NCI-H2196 (cell line): ENCODE data around the gene MBOAT7.
"Not testable (repeated sequence)": the region's sequence is repeated elsewhere in the genome, so short reads cannot be mapped to it uniquely, and the experiment has no call there.

Experiments used
- DNase-seq: peaks from one replicate; lab custom pipeline; 2025; ENCODE audit not compliant: unreplicated experiment; lab: John Stamatoyannopoulos, UW

Gene MBOAT7, protein sequence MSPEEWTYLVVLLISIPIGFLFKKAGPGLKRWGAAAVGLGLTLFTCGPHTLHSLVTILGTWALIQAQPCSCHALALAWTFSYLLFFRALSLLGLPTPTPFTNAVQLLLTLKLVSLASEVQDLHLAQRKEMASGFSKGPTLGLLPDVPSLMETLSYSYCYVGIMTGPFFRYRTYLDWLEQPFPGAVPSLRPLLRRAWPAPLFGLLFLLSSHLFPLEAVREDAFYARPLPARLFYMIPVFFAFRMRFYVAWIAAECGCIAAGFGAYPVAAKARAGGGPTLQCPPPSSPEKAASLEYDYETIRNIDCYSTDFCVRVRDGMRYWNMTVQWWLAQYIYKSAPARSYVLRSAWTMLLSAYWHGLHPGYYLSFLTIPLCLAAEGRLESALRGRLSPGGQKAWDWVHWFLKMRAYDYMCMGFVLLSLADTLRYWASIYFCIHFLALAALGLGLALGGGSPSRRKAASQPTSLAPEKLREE

DNA sequence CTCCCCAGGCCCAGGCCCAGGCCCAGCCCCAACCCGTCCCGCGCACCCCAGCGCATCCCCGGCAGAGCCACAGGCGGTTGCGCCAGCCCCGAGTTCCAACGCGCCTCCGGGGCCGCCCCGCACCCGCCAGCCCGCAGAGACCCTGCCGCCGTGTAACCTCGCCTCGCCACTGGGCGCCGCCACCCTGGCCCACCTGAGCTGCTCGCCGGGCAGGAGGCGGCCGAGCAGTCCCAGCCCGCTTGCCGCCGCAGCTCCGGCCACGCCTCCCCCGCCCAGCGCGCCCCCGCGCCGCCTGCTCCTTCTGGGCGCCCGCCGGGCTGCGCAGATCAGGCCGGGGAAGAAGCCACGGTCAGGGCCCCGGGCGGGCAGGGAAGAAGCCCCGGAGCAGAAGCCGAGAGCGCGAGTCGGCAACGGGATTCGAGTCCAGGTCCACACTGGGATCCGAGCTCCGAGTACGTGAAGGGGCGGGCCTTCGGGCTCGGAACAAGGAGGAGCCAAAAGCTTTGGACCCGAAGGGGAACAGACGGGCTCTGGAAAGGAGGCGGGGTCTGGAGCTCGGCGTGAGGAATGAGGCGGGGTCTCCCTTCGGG, at the start of gene MBOAT7:
MBOAT7 (minus strand) TSS at position 436 of the 590 bp plus-strand sequence. CDS start 1,072 bp downstream, outside the sequence.
- no peak for DNase-seq

DNA sequence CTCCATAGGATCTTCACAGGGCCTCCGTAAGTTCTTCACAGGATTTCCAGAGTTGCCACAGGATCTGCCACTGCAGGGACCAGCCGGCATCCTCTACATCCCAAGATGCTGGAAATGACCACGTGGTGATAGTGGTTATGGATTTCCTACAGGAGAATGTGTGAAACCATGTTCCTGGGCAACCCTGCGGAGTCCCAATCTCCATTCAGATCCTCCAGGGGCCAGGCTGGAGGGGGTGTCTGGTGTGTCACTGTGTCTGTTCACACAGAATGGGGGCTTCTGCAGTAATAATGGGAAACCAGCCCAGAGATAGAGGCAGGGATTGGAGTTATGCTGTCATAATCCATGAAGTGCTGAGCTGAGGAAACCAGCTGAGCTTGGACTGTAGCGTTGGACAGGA, 44.6 kb upstream of the MBOAT7 start:
- no peak for DNase-seq

DNA sequence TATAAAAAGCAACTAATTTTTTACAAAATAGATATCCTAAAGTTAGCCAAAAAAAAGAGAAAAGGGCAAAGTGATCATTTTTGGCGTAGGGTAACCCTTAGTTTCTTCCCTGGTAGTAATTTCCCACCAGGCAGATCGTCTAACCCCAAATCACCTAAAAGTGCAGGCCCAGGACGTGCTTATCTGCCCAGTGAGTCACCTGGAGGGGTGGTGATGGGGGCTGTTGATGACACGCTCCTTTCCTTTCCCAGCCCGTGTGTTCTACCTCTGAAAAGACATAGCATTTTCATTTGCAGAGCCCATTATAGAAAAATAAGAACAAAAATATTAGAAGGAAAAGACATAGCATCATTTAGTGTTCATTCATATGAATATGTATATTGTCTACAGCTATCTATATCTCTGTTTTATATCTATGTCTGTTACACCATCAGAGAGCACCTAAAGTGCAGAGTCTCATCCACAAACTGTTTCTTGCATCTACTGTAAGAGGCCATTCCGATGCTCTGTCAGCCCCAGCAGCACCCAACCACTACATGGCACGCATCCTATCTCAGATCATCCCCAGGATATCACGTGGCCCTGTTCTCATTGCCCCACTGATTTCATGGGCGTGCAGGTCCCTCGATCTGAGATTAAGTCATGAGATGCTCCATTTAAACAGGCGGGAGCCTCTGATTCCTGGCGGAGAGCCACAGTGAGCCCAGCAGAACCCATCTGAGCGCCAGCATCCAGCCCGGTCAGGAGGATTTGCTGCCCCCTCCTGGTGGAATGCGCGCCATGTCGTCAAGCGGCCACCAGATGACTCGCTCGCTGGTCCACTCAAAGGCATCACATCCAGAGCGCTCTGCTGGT, 41.9 kb upstream of the MBOAT7 start:
- DNase-seq = peak; percentile 92

DNA sequence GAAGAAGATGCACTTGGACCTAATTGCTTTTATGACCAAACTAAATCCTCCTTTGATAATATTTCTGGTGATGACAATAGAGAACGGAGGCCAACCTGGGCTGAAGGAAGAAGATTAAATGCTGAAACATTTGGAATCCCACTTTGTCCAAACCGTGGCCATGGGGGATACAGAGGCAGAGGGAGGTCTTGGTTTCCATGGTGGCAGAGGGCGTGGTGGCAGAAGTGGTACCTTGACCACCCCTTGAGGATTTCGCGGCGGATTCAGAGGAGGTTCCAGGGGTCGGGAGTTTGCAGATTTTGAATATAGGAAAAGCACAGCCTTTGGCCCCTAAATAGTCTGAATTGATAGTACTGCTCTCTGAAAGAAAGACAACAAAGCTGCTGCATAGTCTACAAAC, 40.7 kb upstream of the MBOAT7 start:
- no peak for DNase-seq

DNA sequence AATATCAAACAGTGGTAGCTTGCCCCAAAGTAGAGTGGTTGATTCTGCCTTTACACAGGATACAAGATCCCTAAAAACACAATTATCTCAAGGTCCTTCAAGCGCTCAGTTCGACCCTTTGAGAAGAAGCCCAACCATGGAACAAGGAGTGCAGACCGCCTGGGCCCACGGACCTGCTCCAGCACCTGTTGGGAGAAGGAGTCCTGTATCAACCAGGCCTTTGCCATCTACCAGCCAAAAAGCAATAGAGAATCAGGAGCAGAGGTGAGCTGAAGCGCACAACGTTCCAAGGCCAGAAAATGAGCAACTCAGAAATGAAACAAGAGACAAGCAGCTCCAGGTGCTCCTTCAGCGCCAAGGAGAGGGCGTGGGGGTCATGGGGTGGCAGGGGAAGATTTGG, 39.8 kb upstream of the MBOAT7 start:
- DNase-seq = no peak

DNA sequence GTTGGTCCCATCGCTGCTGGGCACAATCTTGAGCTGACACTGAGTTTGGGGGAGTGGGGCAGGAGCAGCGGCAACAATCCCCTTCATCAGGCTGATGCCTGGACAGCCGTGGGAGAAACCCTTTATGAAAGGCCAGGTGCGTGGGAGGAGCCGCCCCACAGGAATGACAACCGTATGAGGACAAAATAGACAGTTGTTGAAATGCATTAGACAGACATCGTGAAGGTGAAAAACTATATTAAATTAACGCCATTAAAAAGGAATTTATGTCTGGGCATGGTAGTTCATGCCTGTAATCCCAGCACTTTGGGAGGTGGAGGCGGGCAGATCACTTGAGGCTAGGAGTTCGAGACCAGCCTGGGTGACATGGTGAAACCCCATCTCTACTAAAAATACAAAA, 35.2 kb upstream of the MBOAT7 start:
- not testable (repeated sequence) for DNase-seq

DNA sequence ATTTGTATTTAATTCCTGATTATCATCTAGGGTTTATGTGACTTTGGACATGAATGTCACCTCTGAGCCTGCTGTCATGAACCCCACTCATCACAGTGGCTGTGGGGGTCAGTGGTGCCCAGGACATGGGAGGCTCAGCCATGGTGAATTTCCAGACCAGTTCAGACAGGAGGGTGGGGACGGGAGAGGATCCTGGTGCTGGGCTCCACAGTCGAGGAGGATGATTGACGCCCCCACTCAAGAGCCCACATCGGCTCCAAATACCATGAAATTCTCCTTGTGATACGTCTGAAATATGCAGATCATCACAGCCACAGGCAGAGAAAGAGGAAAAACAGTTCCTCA, 34.5 kb upstream of the MBOAT7 start:
- DNase-seq = not testable (repeated sequence)

DNA sequence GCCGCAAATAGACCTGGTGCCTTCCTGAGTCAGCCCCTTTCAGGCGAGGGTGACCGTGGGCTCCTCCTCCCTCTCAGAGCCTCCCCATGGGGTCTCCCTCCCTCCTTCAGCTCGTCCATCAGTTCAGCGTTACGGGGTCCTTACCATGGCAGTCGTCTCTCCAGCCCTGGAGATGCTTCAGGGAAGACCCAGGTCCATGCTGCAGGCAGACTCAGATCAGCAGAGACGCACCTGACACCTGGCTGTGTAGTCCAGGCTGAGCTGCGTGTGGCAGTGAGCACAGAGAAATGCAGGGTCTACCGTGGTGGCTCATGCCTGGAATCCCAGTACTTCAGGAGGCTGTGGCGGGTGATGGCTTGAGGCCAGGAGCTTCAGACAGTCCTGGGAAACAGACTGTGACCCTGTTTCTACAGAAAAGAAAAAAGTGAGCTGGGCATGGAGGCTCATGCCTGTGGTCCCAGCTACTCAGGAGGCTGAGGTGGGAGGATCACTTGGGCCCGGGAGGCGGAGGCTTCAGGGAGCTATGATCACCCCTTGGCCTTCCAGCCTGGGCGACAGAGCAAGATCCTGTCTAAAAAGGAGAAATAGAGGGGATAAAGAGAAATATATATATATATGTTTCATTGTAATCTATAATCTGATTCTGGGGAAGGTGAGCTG, 34.0 kb upstream of the MBOAT7 start:
- DNase-seq = not testable (repeated sequence)

DNA sequence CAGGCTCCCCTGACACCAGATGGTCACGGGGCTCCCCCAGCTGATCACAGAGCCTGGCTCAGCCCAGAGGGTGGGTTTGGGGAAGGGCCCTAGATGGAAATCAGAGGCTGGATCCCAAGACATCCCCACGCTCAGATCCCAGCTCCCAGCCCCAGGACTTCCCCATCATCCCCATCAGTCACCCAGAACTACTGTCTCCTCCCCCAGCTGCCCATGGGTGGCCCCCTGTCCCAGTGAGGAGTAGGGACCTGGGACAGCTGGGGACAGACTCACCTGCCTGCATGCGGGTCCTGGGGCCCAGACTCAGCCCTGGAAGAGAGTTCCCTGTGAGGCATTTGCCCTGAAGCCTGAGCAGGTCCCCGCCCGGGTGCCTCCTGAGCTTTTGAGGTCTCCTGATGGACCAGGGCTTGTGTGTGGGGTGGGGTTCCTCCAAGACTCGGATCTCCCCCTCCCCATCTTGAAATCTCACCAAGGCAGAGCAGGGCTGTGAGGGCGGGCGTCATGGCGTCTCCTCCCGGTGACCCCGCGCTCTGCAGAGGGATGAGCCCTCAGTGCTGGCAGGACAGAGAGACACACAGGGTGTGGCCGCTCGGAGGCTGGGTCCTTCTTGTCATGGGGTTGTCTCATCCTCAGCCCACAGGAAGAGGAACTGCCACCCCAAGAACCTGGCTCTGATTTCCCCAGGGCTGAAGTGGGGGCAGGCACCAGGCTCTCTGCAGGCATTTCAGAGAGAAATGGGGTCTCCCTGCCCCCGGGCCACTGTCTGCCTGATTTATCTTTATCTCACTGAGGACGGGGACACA, 33.3 kb upstream of the MBOAT7 start, which contains the start of gene LILRB3:
LILRB3 (minus strand) TSS at position 534 of the 803 bp plus-strand sequence; CDS start at position 503, 31 bp downstream.
- DNase-seq = not testable (repeated sequence)

DNA sequence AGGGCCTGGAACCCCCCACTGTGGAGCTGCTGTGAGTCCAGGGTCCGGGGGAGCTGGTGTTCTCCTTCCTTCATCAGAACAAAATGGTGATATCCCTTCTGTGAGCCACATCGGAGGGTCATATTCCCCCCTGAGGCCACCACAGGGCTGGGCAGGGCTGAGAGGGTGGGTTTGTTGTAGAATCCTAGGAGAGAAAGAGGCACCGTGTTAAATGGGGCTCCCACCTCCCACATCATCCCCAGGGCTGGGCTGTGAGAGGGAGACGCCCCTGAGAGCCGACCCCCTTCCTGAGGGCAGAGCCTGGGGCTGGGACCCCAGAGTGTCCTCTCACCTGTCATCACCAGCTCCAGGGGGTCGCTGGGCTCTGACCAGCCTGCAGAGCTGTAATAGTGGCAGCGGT, 32.6 kb upstream of the MBOAT7 start:
- not testable (repeated sequence) for DNase-seq

DNA sequence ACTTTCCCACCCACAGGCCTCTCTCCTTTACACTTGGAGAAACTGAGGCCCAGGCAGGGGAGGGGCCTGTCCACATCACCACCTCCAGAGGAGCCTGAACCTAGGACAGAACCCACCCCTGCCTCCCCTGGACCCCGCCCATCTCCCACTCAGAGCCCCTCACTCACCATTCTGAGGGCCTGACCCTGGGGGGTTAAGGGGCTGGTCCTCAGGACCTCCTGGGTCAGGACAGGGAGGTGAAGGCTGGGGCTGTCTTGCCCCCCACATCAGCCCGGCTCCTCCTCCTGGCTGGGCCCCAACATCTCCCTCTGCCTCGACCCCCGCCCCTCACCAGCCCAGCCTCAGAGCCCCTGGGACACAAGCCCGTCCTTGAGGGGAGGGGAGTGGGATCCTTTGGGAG, 30.3 kb upstream of the MBOAT7 start:
- not testable (repeated sequence) for DNase-seq

DNA sequence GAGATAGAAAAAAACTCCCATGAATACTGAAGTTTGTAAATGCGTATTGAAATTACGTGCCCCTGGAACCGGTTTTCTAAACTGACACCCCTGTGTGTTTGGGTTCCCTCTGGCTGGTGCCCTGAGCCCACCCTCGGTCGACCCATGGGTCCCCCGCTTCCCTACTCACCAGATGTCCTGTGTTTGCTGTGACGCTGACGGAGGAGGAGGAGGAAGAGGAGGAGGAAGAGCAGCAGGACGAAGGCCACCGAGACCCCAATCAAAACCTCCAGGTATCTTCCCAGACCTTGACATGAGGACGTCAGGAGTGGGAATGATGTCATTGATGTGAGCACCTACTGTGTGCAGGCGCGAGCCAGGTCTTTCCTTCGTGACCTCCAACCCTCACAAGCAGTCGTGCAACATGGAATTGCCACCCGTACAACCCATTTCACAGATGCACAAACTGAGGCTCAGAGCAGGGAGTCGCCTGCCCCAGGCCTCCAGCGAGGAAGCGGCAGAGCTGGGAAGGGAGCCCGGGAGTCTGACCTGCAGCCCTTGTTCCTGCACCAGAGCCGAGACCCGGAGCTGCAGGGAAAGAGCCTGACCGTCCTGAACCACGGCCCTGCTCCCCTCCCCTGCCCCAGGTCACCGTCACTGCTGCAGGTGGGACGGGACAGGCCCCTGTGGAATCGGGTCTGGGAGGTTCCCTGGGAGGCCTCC, 29.7 kb upstream of the MBOAT7 start:
- DNase-seq = no peak

DNA sequence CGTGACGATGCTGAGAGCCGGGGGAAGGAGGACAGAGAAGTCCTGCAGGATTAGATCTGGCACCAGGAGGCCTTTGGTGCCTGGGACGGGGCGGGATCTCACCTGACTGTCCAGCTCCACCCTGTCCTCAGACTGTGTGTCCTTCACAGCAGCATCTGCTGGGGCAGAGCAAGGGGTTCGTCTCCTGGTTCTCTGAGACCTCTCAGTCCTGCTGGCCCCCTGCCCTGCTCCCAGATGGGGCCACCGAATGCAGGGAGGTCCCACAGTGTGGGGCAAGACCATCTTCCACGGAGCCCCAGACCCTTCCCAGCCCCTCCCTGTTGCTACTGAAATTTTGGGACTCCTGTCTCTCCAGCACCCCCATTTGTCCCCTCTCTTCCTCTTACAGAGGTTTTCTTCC, 28.9 kb upstream of the MBOAT7 start:
- no peak for DNase-seq

DNA sequence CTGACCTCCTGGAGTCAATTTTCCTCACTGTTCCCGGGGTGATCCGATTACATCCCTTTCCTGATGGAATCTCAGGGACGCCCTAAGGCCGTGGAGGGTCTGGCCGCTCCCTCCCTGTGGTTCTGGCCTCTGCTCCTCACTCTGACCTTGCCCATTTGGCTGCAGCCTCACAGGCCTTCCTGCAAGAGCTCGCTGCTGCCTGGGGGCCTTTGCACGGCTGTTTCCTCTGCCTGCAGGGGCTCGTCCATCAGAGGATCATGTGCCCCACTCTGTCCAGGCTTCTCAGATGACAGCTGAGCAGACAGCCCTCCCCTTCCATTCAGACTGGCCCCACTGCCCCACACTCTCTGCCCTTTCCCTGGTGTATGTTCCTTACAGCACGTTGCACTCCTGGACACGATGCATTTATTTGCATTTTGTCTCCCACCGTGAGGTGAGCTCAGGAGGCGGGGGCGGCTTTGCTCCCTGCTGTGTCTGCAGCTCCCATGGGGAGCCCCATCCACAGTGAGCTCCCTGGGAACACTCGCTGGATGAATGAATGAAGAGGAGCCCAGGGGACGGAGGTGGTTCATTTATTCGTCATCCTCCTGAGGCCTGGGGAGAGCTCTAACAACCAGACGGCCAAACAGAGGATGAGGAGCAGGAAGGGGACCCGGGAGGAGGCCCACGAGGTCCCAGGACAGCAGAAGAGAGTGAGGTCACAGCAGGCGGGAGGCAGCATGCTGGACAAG, 28.3 kb upstream of the MBOAT7 start:
- DNase-seq = not testable (repeated sequence)

DNA sequence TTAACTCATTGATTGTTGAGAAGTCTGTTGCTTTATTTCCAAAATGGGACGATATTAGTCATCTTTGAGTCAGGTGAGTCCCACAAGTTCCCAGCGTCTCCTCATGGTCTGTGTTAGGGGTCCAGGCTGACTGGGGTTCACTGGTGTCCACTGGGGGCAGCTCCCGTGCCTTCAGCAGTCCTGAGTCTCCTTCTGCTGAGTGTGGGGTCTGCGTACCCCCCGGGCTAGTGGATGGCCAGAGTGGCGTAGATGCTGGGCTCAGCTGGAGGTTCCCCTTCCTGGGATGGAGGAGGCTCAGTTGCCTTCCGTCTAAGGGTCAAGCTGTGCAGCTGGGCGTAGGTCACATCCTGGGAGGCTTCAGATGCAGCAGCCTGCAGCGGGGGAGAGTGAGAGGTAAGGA, 27.5 kb upstream of the MBOAT7 start:
- DNase-seq = no peak

DNA sequence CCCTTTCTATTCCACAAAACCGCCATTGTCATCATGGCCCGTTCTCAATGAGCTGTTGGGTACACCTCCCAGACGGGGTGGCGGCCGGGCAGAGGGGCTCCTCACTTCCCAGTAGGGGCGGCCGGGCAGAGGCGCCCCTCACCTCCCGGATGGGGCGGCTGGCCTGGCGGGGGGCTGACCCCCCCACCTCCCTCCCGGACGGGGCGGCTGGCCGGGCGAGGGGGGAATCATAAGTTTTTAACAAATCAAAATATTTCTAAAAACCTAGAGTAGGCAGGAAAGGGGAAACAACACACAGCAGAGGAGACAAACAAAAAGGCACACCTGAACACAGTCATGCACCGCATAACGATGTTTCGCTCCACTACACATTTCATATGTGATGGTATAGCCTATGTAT, 25.4 kb upstream of the MBOAT7 start:
- not testable (repeated sequence) for DNase-seq

DNA sequence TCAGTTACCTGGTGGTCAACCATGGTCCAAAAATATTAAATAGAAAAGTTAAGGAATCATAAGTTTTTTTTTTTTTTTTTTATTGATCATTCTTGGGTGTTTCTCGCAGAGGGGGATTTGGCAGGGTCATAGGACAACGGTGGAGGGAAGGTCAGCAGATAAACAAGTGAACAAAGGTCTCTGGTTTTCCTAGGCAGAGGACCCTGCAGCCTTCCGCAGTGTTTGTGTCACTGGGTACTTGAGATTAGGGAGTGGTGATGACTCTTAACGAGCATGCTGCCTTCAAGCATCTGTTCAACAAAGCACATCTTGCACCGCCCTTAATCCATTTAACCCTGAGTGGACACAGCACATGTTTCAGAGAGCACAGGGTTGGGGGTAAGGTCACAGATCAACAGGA, 24.8 kb upstream of the MBOAT7 start:
- not testable (repeated sequence) for DNase-seq

DNA sequence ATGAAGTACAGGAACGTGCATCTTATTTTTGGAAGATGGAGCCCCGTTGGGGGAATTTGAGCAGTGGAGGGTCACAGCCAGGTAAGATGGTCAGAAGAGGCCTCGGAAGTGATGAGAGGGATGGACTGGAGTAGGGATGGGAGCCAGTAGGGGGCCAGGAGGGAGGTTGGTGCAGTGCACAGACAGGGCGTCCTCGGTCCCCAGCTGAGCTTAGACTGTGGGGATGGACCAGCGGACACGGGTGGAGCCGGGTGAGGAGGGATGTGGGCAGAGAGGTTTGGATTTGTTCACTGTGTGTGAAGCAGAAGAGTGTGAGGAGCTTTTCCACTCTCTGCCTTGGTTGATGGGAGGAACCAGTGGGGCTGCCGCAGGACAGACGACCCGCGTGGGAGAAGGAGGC, 21.9 kb upstream of the MBOAT7 start:
- DNase-seq = no peak
